GM18519 (cell line): ENCODE results near the gene FOXS1.
"Not testable (repeated sequence)": the region's sequence is repeated elsewhere in the genome, so short reads cannot be mapped to it uniquely, and the experiment has no call there.

Source experiments
- ATAC-seq: cut with Tn5 transposase; IDR thresholded peaks from one replicate; pipeline ENCODE4 v1.9.1; 2021; ENCODE audit warnings: mild to moderate bottlenecking, moderate library complexity; ENCODE audit not compliant: unreplicated experiment, low FRiP score

Gene FOXS1

DNA sequence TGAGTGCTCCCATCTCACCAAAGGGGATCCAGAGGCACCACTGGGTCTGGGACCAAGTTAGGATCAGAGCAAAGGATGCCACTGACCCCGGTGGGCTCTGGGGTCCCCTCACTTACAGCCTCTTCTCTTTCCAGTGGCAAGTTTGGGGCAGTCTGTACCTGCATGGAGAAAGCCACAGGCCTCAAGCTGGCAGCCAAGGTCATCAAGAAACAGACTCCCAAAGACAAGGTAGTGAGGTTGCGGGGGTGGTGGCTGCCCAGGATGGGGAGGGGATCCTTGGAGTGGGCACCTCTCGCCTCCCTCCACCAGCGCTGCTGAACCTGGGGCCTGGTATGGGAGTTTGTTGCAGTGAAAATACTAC, 21.3 kb downstream of the FOXS1 start:
- ATAC-seq = no peak

- ATAC-seq = no peak
Measured at GRCh38 chr20:31823360-31824124, 21.9 kb downstream of the FOXS1 start.

- ATAC-seq = no peak
Measured at GRCh38 chr20:31822421-31823330, 22.7 kb downstream of the FOXS1 start.

DNA sequence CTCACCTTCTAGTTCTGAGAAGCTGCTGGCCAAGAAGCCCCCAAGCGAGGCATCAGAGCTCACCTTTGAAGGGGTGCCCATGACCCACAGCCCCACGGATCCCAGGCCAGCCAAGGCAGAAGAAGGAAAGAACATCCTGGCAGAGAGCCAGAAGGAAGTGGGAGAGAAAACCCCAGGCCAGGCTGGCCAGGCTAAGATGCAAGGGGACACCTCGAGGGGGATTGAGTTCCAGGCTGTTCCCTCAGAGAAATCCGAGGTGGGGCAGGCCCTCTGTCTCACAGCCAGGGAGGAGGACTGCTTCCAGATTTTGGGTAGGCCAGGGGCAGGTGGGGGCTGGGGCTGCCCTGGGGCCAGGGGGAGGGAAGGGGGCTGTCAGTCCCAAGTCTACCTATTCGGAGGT, 24.0 kb downstream of the FOXS1 start:
- no peak for ATAC-seq

- ATAC-seq = no peak
Measured at GRCh38 chr20:31820228-31820627, 25.2 kb downstream of the FOXS1 start.

- ATAC-seq = no peak
Measured at GRCh38 chr20:31819083-31819784, 26.2 kb downstream of the FOXS1 start, which contains the start of gene MYLK2. TSS of gene MYLK2 (plus strand) at chr20:31819356. CDS start at chr20:31819581, 225 bp downstream.

DNA sequence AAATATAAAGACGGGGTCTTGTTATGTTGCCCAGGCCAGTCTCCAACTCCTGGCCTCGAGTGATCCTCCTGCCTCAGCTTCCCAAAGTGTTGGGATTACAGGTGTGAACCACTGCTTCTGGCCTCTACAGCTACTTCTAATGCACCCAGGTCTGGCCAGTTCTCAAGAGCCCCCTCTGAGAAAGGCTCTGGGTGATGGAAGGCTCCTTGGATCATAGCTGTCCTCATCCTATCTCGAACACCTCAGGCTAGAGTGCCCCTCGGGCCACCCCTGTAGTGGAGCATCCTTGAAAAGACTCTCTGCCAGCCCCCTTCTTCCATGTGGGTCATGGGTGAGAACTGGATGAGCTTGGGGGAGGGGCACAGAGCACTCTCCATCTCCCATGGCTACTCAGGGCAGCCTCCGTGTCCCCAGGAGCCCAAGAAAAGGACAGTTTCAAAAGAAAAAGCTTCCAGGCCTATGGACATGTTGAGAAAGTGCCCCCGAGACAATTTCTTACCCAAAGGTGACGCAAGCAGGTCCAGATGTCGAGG, 27.0 kb downstream of the FOXS1 start:
- no peak for ATAC-seq

GRCh38 chr20:31817461-31817860, 27.9 kb downstream of the FOXS1 start:
- no peak for ATAC-seq

DNA sequence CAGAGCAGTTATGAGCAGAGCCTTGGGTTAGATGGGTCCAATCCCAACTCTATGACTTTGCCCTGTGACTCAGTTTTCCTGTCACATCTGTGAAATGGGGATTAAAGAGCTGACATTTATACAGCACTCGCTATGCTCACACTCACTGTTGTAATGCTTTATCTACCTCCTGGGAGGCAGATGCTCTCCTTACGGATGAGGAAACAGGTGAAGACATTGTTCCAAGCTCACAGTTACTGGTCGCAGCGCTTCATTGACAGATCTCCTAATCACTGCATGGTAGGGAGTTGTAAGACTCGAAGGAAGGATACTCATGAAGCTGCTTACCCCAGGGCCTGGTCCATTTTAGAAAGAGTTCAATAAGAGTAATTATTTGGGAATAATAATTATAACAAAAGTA, 29.2 kb downstream of the FOXS1 start:
- no peak for ATAC-seq

GRCh38 chr20:31815408-31816188, 29.8 kb downstream of the FOXS1 start:
- no peak for ATAC-seq

- not testable (repeated sequence) for ATAC-seq
Measured at GRCh38 chr20:31814142-31814541, 31.3 kb downstream of the FOXS1 start.

- ATAC-seq = no peak
Measured at GRCh38 chr20:31813611-31814010, 31.8 kb downstream of the FOXS1 start.

GRCh38 chr20:31811796-31812728, 33.3 kb downstream of the FOXS1 start:
- no peak for ATAC-seq

DNA sequence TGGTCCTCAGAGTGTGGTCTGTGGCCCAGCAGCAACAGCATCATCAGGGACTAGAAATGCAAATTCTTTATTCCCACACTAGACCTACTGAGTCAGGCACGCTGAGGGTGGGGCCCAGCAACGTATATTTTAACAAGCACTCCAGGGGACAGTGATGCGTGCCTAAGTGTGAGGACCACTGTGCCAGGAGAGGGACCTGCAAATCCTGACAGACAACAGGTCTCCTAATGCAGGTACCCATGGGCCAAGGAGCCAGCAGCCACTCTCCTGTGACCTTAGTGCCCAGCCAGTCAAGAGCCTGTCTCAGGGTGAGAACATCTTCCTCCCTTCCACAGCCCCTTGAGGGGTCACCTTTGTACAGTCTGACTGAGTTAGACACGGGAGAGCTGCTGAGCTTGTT, 34.2 kb downstream of the FOXS1 start:
- ATAC-seq = no peak

DNA sequence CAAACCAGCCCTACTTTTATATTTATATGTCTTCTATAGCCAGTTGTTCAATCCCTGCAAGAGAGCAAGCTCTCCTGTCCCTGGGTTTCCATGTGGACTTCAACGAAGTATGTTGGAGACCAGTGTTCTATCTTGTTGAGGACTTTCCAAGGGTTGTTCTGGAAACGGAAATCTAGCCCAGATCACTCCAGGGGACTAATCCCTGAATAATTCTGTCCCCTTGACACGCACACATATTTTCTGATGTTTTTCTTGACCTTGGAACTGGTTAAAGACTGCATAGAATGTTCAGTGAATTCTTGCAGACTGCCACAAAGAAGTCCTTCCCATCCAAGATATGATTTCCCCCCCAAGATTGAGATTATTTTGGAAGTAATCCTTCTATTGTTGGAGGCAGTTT, 35.7 kb downstream of the FOXS1 start:
- ATAC-seq = no peak

DNA sequence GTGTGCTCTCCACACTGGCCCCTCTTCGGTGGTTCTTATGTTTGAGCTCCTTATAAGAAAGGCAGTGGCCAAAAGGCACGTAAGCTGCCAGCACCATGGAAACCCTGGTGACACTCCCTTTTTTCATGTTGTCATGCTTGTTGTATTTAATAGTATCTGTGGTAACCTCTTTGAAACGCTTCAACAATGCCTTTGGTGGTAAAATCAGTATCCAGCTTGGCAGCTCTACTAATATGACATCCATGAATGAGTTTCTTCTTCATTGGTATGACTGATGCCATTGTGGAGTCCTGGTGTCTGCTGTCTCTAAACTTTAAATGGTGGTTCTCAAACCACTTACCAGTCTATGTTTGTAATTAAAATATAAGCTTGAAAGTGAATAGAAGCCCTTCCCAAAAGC, 36.9 kb downstream of the FOXS1 start:
- ATAC-seq = no peak

GRCh38 chr20:31806564-31807355, 38.6 kb downstream of the FOXS1 start:
- no peak for ATAC-seq
